ENCODE data around the gene ACD.

ACD gene

DNA sequence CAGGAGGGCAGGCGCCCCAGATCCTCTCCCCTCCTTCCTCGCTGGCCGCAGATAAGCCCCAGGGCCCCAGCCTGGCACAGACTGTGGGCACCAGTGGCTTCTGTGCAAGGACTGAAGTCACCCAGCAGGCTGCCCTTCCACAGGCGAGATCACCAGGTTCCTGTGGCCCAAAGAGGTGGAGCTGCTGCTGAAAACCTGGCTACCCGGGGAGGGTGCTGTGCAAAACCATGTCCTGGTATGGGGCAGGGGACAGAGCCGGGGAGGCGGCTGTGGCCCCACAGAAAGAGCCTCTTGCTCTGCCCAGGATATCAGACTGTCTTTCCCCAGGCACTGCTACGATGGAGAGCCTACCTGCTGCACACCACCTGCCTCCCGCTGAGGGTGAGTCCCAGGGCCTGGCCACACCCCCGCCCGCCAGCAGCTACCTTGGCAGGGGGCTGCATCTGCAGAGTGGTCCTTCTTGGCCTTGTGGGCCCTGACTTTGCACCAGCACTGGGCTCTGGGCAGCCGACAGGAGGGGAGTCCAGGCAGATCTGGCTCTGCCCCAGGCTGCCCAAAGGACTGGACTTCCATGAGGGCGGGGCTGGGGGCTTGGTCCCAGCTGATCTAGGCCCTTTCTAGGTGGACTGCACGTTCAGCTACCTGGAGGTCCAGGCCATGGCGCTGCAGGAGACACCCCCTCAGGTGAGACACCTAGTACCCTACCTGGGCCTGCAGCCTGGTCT lies 14.5 kb downstream of the ACD start:
- DNase-seq, result no peak

DNA sequence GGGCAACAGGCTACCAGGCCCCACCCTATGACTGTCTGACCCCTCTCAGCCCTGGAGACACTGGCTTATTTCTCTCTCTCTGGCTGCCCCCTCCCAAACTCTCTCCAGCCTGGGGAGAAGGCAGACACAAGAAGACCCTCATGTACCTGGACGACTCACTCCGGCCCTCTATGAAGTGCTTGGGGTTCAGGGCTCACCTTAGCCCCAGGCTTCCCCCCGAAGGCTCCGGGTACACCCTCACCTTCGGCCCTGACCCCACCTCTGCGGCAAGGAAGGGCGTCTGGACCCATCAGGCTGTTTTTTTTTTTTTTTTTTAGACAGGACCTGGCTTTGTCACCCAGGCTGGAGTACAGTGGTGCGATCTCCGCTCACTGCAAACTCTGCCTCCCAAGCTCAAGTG lies 16.0 kb downstream of the ACD start:
- no peak for DNase-seq

DNA sequence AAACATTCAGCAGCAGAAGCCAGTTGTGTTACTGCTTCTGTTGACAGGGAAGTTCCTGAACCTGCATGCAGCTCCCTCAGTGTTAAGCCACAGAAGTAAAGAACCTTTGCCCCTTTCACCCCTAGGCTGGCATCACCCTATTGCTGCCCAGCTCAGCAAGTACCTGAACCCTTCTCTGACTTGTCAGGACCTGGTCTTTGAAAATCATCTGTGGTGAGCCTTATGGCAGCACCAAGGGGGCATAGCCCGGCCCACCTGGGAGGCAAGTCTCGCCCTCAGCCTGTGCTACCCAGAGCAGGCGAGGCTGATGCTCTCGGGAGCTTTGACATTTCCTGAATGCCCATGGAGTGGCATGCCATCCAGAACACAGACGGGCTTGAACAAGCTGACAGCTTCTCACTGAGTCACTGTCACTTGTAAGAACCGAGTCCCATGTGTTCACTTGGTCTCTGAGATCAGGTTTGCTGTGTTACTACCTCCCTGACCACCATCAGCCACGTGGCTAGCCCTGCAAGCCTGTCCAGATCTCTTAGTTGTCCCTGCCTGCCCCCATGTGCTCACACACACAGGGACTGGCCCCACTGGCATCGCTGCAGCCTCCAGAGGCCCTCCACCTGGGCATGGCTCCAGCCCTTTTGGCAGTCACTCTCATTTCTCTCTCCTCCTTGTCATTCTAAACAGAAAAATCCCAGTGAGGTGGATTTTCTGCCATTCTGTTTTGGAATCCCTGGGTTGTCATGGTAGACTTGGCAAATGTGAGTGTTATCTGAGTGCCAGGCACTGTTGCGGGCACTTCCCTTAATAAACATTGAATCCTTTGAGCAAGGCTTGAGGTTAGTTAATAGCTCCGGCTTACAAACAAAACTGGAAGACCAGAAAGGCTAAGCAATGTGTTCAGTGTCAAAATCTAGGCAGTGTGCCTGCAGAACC lies 18.0 kb downstream of the ACD start:
- no peak for DNase-seq

DNA sequence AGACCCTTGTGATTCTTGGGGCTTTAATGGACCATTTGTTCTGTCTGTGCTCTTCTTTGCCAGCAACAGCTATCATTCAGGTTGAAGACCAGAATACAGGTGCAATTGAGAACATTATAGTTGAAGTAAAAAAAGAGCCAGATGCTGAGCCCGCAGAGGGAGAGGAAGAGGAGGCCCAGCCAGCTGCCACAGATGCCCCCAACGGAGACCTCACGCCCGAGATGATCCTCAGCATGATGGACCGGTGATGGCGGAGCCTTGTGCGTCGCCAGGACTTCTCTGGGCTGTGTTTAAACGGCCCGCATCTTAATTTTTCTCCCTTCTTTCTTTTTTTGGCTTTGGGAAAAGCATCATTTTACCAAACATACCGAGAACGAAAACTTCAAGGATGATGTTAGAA lies 22.4 kb downstream of the ACD start:
- DNase-seq, result no peak

DNA sequence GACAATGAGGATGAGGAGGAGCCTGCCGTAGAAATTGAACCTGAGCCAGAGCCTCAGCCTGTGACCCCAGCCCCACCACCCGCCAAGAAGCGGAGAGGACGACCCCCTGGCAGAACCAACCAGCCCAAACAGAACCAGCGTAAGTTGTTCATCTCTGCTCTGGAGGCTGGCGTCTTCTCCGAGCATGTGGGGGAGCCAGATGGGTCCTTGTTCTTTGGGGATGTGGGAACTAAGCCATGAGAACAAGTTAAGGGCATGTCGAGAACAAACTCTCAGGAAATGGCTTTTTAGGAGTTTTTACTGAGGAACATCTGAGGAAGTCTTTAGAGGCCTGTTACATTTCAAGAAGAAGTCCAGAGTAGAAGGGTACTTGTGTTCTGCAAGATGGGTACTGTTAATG lies 23.3 kb downstream of the ACD start:
- no peak for DNase-seq

DNA sequence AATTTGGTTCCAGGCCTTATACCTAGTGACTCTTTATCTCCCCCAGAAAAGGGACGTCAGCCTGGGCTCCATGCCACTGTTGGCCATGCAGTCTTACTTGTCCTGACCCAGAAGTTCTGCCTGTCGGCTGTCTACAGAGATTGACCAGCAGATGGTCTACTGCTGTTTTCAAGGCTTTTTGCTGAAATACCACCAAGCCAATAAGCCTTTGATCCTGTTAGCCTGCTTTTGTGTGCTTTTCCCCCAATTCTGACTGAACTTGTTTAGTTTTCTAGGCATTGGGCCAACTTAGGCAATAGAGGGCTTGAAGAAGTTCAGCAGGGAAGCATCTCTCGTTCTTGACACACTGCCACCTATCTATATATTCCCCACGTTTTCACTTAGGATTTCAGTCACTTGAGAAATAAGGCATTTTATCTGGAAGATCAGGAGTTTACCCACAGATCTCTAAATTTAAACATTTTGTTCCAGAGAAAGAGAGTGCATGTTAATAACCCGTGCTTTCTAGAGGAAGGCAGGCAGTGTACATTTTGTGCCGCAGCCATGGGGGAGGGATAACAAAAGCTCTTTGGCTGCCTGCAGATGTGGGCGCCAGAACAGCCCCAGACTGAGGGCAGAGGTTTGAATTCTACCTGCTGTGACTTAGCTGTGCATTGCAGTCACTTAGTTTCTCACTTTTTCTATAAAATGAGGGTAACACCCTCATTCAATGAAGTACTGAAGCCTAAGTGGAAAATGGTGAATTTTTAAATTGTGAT lies 27.5 kb downstream of the ACD start:
- DNase-seq, result no peak

DNA sequence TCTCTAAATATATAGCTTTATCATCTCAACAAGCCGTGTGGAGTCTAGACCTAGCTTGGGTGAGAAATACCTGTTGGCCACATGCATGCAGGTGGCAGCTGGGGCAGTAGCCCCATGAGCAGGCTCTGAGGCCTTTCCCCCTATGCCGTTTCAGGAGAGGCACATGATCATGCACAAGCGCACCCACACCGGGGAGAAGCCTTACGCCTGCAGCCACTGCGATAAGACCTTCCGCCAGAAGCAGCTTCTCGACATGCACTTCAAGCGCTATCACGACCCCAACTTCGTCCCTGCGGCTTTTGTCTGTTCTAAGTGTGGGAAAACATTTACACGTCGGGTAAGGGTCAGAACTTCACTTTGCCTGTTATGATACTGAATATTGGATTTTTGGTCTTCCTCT lies 31.8 kb downstream of the ACD start:
- DNase-seq, result no peak

DNA sequence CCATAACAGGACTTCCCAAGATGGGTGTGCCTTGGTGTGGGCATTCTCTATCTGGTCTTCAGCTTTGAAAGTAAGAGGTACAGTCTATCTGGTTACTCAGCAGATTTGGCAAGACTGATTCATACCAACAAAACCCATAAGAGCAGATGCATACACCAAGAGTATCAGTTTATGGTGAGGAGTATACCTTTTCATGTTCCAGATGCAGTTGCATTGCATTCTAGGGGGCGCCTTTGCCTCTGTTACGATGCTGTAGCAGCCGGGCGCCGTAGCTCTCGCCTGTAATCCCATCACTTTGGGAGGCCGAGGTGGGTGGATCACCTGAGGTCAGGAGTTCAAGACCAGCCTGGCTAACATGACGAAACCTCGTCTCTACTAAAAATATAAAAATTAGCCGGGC lies 46.3 kb downstream of the ACD start:
- no peak for DNase-seq

DNA sequence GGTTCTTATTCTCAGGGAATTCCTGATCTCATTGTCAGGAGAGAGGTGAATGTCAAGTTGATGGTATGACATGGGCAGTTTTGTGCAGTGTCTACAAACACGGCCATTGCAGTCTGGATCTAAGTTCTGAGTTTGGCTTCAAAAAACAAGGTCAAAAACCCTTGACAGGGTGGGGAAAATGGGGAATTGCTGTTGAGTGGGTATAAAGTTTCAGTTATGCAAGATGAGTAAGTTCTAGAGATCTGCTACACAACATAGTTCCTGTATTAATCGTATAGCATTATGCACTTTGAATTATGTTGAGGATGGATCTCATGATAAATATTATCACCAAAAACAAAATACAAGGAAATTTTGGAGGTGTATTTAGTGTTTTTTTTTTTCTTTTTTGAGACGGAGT lies 51.7 kb downstream of the ACD start:
- no peak for DNase-seq

Measured in T-helper 9 cell (primary cell).